ENCODE data around the gene LAMTOR1. TPM values are rescaled to one million over a fixed set of nuclear protein-coding genes. Genes with fewer than 3 reads are reported as not detected.

The LAMTOR1 gene
- total RNA-seq (2014; rRNA removed; shearing (Covaris generic)) (50.7 and 64.1 TPM in 2 replicates), total RNA-seq (2022) (58.6 and 61.8 TPM in 2 replicates), Bru-seq, nascent RNA (percentile 74 among the genes with signal in this experiment), BruChase-seq, experiment 1, labeled RNA remaining after a 6-hour chase (percentile 75 among the genes with signal in this experiment), BruChase-seq, experiment 2, labeled RNA remaining after a 2-hour chase (percentile 73 among the genes with signal in this experiment)
- long read RNA-seq, transcript LAMTOR1-201 (5 exons, 1,179 nt) = major isoform, 59 of 117 reads
- long read RNA-seq, partial matches to known transcripts = 53 of 117 reads
- long read RNA-seq, other reads (novel, unspliced or antisense) = 3 of 117 reads

- H3K36me3 ChIP-seq (ENCODE audit: insufficient read depth, low read length) = peaks cover 33% of the 10 kb centered on the region
- peak; percentile 99 for DNase-seq (ENCODE audit: low spot score)
- TF ChIP-seq CTCF (conservative IDR thresholded peaks at IDR 0.05; ENCODE audit: low read length) (peak; percentile 40), EZH2phosphoT487 (IDR thresholded peaks at IDR 0.05; ENCODE audit: borderline replicate concordance, low read depth, low read length) (no peak)
- H3K79me2 ChIP-seq (ENCODE audit: insufficient read depth, low read depth, low read length) = peaks cover 27% of the 10 kb centered on the region
- H3K27ac ChIP-seq (ENCODE audit: low read depth, low read length, poor library complexity, severe bottlenecking) = peak within 1 kb of the TSS; percentile 71
- CTCF ChIA-PET (ENCODE audit: unreplicated experiment) = interaction anchor here (2.8 kb wide), 1 partner anchor 12 kb away, joined by 8 read pairs; no protein-coding TSS in a partner anchor
- BruUV-seq (replicated peaks) = no TSS peak
- no peaks in the 10 kb centered on the region for H3K9me3 ChIP-seq (ENCODE audit: low read length)
- intact Hi-C loops (cut with micrococcal nuclease; ENCODE audit: unreplicated experiment) = loop anchor here (1.0 kb wide), 2 partner anchors 9 to 23 kb away; partner anchors contain the start of genes ANAPC15, LRRC51 and NUMA1
- no peaks in the 10 kb centered on the region for H3K9me2 ChIP-seq (ENCODE audit: insufficient read depth, low read length)
- POLR2A ChIA-PET = interaction anchor here (0.7 to 1.3 kb wide), 3 partner anchors 22 to 64 kb away, joined by 3 to 4 read pairs (median 3); no protein-coding TSS in a partner anchor
- H4K20me1 ChIP-seq (ENCODE audit: insufficient read depth, low read length) = no peaks in the 10 kb centered on the region
- H3K4me3 ChIP-seq (ENCODE audit: low read depth, low read length, poor library complexity, severe bottlenecking) = peak within 1 kb of the TSS; percentile 76
- H3K4me1 ChIP-seq (ENCODE audit: insufficient read depth, low read length, poor library complexity, severe bottlenecking) = peaks cover 25% of the 10 kb centered on the region
- peak within 1 kb of the TSS; percentile 74; the same call in 1 of the 2 replicates for H2AFZ ChIP-seq (ENCODE audit: low read length)
- peak within 1 kb of the TSS; percentile 80 for H3K4me2 ChIP-seq (ENCODE audit: low read length)
Measured at GRCh38 chr11:72102946-72103753, at the start of gene LAMTOR1. Gene LAMTOR1, minus strand, starts transcription at chr11:72103297. Its CDS starts 73 bp downstream, at chr11:72103224.

- ChIA-PET POLR2A (no interaction called here), CTCF (ENCODE audit: unreplicated experiment) (no interaction called here)
- H3K27ac ChIP-seq (ENCODE audit: low read depth, low read length, poor library complexity, severe bottlenecking) = no peak overlapping the region
- H3K79me2 ChIP-seq (ENCODE audit: insufficient read depth, low read depth, low read length) = no peaks in the 10 kb centered on the region
- no peak for DNase-seq (ENCODE audit: low spot score)
- H3K4me3 ChIP-seq (ENCODE audit: low read depth, low read length, poor library complexity, severe bottlenecking) = no peak overlapping the region
- H3K4me1 ChIP-seq (ENCODE audit: insufficient read depth, low read length, poor library complexity, severe bottlenecking) = no peaks in the 10 kb centered on the region
- TF ChIP-seq EZH2phosphoT487 (IDR thresholded peaks at IDR 0.05; ENCODE audit: borderline replicate concordance, low read depth, low read length) = no peak
- TF ChIP-seq CTCF (conservative IDR thresholded peaks at IDR 0.05; ENCODE audit: low read length) = no peak
- no peaks in the 10 kb centered on the region for H4K20me1 ChIP-seq (ENCODE audit: insufficient read depth, low read length)
- no peaks in the 10 kb centered on the region for H3K9me3 ChIP-seq (ENCODE audit: low read length)
- intact Hi-C loops (cut with micrococcal nuclease; ENCODE audit: unreplicated experiment) = no loop called here
- no peaks in the 10 kb centered on the region for H3K36me3 ChIP-seq (ENCODE audit: insufficient read depth, low read length)
- no peaks in the 10 kb centered on the region for H3K9me2 ChIP-seq (ENCODE audit: insufficient read depth, low read length)
- no peak overlapping the region for H2AFZ ChIP-seq (ENCODE audit: low read length)
- H3K4me2 ChIP-seq (ENCODE audit: low read length) = no peak overlapping the region
- no TSS peak for BruUV-seq (replicated peaks)
Measured at GRCh38 chr11:72150882-72151281, 47.8 kb upstream of the LAMTOR1 start.
